ENCODE data around the gene UBR1.
"Not testable (repeated sequence)": the region's sequence is repeated elsewhere in the genome, so short reads cannot be mapped to it uniquely, and the experiment has no call there.

The UBR1 gene

DNA sequence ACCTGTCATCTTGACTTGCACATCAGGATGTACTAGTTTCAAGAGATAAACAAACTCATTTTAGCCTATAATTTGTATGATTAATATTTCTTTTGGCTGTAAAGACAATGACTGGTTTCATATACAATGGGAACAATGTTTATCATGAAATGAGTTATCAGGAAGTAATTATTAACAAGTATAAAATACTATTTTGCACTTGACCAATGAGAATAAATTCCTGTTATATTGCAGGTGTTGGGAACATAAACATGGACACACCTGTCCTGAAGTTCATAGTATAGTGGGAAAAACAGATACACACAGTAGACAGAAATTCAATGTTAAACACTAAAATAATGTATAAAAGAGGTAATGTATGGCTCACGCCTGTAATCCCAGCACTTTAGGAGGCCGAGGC, 56.9 kb downstream of the UBR1 start:
- DNase-seq = no peak

DNA sequence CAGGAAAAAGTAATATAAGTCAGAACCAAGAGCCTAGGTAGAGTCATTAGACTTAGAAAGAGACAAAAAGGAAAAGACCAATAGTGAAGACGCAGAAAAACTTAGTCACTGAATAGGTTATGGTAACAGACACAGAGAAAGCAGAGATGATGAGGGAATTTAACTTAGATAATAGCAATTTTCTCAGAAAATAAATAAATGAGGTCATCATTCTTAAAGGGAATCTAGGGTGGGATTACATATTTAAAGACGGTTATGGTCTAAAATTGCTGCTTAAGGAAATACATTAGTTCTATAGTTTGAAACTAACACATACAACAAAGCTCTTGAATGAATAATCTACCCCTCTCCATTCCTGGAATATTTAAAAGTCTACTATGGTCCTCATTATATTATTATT, 59.4 kb downstream of the UBR1 start:
- DNase-seq = no peak

DNA sequence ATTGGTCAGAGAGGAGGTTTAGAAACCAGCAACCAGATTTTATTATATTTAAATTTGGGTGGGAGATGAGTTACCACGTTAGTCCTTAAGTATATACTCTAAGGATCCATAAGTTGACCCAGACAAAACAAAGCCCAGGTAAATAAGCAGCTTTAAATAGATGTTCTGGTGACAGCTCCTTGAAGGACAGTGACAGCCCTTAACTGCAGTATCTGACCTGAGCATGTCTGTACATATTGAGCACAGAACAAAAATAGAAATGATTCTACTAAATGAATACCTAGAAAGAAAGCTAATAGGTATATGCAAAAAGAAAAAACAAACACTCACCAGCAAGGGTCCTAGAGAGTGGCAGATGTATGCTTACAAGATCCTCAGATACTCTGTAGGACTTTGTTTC, 63.0 kb downstream of the UBR1 start:
- no peak for DNase-seq

DNA sequence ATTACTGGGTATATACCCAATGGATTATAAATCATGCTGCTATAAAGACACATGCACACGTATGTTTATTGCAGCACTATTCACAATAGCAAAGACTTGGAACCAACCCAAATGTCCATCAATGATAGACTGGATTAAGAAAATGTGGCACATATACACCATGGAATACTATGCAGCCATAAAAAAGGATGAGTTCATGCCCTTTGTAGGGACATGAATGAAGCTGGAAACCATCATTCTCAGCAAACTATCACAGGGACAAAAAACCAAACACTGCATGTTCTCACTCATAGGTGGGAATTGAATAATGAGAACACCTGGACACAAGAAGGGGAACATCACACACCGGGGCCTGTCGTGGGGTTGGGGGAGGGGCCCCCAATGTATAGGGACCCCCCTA, 64.8 kb downstream of the UBR1 start:
- DNase-seq = not testable (repeated sequence)

DNA sequence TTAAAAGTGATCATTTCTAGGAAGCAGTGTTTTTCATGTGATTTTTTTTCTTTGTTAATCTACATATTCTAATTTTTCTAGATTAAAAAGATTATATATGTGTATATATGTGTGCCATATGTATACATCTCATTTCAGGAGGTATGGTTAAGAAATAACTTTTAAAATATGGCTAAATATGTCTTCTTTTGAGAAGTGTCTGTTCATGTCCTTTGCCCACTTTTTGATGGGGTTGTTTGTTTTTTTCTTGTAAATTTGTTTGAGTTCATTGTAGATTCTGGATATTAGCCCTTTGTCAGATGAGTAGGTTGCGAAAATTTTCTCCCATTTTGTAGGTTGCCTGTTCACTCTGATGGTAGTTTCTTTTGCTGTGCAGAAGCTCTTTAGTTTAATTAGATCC, 70.6 kb downstream of the UBR1 start:
- DNase-seq = not testable (repeated sequence)

DNA sequence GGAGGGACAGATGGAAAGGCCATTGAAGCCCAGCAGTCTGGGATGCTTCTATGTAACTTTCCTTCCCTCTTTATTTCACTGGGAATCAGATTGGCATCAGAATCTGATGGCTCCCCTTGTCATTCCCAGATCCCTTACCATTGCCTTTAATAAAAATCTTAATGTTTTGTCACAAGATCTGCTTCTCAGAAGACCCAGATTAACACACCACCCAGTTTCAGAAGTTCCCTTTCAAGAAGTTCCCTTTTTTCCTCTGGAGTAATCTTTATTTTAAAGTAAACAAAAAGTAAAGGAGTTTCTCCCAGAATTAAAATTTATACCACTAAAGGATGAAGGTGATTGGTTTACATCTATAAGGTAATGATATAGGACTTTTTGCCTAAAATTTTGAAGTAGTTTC, 76.4 kb downstream of the UBR1 start:
- no peak for DNase-seq

DNA sequence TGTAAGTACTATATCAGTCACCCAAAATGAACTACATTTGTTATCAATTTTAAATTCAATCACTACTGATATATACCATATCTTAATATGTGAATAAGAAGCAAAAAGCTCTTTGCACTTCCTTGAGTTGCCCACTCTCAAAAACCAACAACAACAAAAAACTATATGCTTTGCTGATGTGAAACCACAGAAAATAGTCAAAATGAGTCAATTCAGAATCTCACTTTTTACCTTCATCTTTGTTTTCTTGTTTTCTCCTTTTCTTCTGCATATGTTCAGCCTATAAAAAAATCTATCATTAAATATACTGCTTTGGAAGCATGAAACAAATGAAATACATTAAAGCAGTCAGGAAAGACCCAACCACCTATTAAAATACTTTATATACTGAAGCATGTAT, 80.7 kb downstream of the UBR1 start:
- no peak for DNase-seq

DNA sequence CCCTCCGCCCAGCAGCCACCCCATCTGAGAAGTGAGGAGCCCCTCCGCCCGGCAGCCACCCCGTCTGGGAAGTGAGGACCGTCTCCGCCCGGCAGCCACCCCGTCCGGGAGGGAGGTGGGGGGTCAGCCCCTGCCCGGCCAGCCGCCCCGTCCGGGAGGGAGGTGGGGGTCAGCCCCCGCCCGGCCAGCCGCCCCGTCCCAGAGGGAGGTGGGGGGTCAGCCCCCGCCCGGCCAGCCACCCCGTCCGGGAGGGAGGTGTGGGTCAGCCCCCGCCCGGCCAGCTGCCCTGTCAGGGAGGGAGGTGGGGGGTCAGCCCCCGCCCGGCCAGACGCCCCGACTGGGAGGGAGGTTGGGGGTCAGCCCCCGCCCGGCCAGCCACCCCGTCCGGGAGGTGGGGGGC, 91.2 kb downstream of the UBR1 start:
- not testable (repeated sequence) for DNase-seq

DNA sequence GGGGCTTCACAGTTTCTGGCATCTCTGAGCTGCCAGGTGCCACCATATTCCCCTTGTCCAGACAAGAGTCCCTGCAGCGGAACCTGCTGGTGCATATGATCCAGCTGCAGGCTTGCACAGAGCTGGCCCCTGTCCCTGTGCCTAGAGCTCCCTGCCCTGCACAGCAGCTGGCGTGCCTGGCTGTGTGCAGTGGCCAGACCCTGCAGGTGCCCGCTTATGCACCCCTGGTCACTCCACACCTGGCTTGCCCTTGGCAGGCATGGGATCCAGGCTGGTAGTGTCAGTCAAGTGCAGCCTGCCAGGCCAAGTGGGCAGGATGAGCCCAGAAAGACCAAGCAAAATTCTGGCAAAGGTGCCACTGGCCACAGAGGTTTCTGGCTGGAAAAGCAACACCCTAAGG, 96.6 kb downstream of the UBR1 start:
- DNase-seq = no peak

DNA sequence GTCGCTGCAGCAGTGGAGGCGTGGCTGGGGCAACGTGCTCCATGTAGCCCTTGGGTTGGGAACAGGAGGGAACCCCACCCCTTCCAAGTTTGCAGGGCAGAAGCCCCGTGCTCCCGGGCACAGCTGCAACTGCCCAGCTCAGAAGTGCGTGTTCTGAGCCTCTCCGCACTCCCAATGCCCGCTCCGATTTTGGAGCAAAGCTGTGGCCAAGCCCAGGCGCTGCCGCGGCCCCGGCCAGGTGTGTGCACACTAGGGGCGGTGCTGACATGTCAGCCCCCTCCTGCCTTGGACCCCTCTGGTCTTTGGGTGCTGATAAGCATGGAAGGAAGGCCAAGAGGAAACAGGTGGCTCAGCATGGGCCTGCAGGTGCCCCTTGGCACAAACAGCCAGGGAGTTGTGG, 97.7 kb downstream of the UBR1 start:
- no peak for DNase-seq

DNA sequence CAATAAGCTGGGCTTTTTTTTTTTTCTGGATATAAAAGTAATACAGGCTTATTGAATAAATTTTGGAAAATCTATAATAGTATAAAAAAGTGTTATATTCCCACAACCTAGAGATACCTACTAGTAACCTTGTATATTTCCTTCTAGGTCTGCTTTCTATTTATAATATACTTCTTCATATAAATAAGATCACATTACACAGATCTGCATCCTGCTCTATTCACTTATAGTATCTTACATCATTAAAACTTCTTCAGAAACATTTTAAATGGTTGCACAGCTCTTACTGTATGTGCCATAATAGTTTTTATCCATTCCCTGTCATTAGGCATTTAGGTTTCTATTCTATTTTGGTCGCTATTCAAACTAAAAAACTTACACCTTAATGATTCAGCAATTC, 98.3 kb downstream of the UBR1 start:
- DNase-seq = no peak

DNA sequence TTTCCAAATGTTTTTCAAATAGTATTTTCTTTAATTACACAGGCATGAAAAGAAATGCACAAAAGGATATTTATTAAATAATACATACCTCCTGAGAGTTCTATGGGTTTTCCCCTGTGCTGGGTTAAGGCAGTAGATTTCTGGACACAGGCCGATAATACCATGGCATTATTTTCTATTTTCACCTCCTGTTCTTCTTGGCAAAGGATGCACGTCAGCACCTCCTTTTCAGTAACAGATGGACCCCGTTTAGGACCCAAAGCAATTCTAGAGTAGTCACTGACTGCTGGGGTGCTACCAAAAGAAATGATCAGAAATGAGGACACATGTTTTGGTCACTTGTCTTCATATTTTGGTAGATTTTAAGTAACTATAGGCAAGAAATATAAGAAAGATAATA, 98.8 kb downstream of the UBR1 start:
- DNase-seq = no peak

DNA sequence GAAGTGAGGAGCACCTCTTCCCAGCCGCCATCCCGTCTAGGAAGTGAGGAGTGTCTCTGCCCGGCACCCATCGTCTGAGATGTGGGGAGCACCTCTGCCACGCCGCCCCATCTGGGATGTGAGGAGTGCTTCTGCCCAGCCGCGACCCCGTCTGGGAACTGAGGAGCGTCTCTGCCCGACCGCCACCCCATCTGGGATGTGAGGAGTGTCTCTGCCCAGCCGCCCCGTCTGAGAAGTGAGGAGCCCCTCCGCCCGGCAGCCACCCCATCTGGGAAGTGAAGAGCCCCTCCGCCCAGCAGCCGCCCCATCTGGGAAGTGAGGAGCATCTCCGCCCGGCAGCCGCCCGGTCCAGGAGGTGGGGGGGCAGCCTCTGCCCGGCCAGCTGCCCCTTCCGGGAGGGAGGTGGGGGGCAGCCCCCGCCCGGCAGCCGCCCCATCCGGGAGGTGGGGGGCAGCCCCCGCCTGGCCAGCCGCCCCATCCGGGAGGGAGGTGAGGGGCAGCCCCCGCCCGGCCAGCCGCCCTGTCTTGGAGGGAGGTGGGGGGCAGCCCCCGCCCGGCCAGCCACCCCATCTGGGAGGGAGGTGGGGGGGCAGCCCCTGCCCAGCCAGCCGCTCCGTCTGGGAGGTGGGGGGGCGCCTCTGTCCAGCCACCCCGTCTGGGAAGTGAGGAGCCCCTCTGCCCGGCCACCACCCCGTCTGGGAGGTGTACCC, 100.8 kb downstream of the UBR1 start:
- not testable (repeated sequence) for DNase-seq

DNA sequence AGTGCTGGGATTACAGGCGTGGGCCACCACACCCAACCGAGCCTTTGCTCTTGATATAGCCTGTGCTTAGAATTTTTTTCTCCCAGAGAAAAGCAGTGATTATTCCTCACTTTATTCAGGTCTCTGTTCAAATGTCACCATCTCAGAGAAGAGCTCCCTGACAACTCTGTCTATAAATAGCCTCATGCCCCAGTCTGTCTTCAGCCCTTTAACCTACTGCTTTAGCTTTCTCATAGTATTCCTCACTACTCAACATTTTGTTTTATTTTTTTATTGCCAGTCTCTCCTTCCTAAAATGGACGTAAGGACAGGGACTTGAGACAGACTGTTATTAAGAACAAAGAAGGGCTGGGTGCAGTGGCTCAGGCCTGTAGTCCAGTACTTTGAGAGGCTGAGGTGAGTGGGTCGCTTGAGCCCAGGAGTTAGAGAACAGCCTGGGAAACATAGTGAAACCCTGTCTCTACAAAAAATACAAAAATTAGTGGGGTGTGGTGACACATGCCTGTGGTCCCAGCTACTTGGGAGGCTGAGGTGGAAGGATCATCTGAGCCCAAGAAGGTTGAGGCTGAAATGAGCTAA, 106.5 kb downstream of the UBR1 start:
- DNase-seq = no peak

DNA sequence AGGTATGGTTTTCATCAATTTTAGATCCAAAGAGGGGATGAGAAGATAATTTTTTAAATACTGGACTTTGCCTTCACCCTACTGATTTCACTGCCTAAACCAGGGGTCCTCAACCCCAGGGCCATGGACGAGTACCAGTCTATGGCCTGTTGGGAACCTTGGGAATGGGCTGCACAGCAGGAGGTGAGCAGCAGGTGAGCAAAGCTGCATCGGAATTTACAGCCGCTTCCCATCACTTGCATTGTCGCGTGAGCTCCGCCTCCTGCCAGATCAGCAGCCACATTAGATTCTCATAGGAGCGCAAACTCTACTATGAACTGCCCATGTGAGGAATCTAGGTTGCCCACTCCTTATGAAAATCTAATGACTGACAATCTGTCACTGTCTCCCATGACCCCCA, 109.0 kb downstream of the UBR1 start:
- no peak for DNase-seq

DNA sequence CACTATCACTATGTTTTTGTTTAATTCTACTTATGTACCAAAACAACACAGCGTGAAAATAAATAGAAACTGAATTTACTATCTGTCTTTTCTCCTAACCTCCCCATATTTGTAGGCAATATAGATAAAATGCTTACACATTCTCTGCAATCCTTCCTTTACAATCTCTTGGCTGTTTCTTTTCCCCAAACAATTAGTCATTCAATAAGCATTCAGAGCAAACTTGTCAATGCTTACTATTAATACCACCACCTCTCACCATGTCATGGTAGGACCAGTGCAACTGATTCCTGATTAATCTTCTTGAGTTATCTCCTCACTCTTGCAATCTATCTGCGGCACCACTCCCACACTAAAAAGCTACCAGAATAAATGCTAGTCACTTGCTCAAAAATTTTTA, 111.3 kb downstream of the UBR1 start:
- DNase-seq = no peak

DNA sequence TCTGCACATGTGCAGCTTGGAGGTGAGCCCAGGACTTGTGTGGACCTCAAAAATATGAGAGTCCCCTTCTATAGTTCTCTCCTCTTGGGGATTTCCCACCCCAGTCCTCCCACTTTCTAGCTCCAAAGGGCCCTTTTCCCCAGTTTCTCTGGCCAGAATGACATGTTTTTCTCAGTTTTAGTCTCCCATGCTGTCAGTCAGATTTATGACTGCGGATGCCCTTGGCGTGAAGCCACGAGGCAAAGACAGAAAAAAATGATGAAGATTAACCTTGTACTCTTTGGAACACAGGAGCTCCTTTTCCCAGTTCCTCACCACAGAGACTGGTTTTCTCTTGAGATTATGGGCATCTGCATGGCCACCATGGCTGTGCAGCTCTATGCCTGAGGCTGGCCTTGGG, 113.2 kb downstream of the UBR1 start:
- no peak for DNase-seq

DNA sequence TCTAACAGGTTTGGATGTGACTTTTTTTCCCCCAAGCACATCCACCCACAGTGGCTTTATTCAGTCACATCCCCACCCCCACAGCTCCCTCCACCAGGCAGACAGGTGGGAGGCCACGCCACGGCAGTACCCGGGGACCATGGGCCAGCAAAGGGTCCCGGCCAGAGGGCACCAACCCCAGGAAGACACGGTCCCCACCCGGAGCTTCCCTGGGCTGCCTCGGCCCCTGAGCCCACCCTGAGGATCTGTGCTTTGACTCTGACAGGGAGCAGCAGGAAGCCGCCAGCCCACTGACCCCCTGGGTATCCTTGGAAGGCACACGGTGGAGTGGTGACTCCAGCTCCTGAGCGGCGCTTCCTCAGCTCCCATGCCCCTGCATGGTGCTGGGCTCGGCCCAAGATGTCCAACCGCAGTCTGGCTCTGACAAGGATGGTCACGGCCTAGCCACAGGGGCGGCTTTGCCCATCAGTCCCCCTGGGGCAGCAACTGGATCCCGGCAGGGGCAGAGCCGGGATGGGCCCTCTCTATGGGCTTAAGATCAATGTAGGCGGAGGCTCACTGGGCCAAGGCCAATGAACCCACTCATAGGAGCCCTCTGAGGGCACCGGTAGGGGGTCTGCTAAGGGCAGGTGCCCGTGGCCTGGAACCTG, 119.0 kb downstream of the UBR1 start:
- DNase-seq = no peak

DNA sequence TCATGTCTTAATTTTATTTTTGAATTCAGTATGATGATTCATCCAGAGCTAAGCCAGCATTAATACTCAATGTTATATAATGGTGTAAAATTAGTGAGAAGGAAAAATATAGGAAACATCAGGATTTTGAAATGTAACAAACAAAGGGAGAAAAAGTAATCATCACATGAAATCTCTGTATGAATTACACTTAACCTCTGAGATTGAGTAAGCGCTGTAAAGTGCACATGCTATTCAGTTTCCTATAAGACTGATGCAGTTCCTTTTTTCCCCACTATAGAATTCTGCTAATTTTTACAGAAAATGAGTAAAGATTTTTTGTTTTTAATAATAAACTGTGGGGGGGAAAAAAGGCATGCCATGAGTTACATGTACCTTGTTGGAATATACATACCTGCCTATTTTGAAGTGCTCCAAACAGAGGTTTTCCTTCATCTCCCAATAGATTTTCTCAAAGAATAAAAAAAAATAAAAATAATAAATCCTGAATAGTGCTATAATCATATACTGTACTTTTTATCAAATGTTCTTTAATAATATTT, 121.3 kb downstream of the UBR1 start:
- DNase-seq = no peak

DNA sequence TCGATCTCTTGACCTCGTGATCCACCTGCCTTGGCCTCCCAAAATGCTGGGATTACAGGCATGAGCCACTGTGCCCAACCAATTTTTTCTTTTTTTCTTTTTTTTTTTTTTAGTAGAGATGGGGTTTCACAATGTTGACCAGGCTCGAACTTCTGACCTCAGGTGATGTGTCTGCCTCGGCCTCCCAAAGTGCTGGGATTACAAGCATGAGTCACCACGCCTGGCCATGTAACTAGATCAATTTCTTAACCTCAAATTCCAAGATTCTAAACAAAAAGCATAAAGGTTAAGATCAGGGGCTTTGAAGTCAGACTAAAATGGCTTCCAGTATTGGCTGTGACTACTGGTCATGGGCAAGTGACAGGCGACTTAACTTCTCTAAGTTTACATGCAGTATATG, 126.7 kb downstream of the UBR1 start:
- not testable (repeated sequence) for DNase-seq

DNA sequence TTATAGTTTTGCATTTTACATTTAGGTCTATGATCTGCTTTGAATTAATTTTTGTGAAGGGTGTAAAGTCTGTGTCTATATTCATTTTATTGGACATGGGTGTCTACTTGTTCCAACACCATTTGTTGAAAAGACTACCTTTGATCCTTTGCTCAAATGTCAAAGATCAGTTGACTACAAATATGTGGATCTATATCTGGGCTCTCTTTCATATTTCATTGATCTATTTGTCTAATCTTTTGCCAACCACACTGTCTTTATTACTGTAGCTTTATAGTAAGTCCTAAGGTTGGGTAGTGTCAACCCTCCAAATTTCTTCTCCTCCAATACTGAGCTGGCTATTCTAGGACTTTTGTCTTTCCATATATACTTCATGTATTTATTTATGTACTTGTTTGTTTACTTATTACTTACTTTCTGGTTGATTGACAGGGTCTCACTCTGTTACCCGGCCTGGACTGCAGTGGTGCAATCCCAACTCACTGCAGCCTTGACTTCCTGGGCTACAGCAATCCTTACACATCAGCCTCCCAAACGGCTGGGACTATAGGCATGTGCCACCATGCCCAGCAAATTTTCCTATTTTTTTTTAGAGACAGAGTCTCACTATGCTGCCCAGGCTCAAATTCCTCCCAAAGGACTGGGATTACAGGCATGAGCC, 131.5 kb downstream of the UBR1 start:
- DNase-seq = no peak

DNA sequence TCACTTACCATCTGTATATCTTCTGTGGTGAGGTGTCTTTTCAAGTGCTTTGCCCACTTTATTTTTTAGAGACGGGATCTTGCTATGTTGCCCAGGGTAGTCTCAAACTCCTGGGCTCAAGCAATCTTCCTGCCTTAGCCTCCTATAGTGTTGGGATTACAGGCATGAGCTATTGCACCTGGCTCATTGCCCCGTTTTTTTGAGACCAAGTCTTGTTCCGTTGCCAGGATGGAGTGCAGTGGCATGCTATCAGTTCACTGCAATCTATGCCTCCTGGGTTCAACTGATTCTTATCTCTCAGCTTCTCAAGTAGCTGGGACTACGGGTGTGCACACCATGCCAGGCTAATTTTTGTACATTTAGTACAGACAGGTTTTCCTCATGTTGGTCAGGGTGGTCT, 132.7 kb downstream of the UBR1 start:
- no peak for DNase-seq

DNA sequence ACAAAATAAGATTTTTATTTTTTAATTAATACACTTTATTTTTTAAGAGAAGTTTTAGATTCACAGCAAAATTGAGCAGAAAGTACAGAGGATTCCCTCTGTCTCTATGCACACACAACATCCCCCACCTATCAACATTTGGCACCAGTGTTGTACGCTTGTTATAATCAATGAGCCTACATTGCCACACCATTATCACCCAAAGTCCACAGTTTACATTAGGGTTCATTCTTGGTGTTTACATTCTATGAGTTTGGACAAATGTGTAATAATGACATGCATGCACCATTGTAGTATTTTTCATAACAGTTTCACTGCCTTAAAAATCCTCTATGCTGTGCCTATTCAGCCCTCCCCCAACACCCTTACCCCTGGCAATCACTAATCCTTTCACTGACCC, 134.0 kb downstream of the UBR1 start:
- DNase-seq = no peak

DNA sequence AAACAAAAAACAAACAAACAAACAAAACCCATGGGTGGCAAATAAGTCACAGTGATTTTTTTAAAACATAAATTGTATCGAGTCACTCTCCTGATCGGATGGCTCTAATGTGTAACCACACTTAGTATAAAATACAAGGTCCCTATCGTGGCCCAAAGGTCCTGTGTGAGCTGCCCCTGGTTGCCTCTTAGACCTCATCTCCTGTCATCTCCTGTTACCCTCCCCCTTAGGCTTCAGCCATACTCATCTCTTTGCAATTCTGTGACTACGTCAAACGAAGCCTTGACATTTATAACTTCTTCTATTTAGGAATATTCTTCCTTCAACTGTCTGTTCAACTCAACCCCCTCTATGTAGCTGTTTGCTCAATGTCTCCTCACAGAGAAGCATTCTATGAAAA, 141.4 kb downstream of the UBR1 start:
- DNase-seq = no peak

Measured in KG1 (cell line).